Heart right ventricle (tissue), 16 donors: ENCODE measurements around the gene KIF26B. TPM values are rescaled to one million over a fixed set of nuclear protein-coding genes. Genes with fewer than 3 reads are reported as not detected.

ENCODE experiments used
- ATAC-seq, 8 donors: fragments of 200-7000 bp; cut with Tn5 transposase; one replicate each; pipeline ENCODE4 v1.9.1; 2020; ENCODE audit warnings: mild to moderate bottlenecking in 8 of 8, moderate library complexity in 8 of 8, moderate number of reproducible peaks in 1 of 8
- DNase-seq, 2 donors: peaks; one replicate each; pipeline ENCODE4 v3.0.0-alpha.2; 2020
- H3K27ac ChIP-seq, 10 donors: fragments of 200-600 bp; sonication (generic) in 2 of 10; one replicate each; pipeline versions ENCODE4 v1.5.0 to v1.8.0; 2020 to 2022; ENCODE audit warnings: mild to moderate bottlenecking in 3 of 10
- H3K27me3 ChIP-seq, 7 donors: fragments of 200-600 bp; one replicate each; pipeline ENCODE4 v1.8.0; 2021 to 2022; ENCODE audit warnings: mild to moderate bottlenecking in 2 of 7
- H3K36me3 ChIP-seq, 9 donors: fragments of 200-600 bp; sonication (generic) in 1 of 9; one replicate each; pipeline versions ENCODE4 v1.5.0 to v1.8.0; 2020 to 2022; ENCODE audit warnings: mild to moderate bottlenecking in 2 of 9
- H3K4me1 ChIP-seq, 9 donors: fragments of 200-600 bp; sonication (generic) in 1 of 9; one replicate each; pipeline versions ENCODE4 v1.5.0 to v1.8.0; 2020 to 2022; ENCODE audit warnings: mild to moderate bottlenecking in 4 of 9
- H3K4me3 ChIP-seq, 10 donors: fragments of 200-600 bp; sonication (generic) in 2 of 10; one replicate each; pipeline versions ENCODE4 v1.5.0 to v1.8.0; 2020 to 2022; ENCODE audit warnings: mild to moderate bottlenecking in 7 of 10, moderate library complexity in 2 of 10
- H3K9me3 ChIP-seq, 11 donors: fragments of 200-600 bp in 10 of 11; sonication (generic) in 2 of 11; one replicate each; pipeline versions ENCODE4 v1.5.0 to v1.8.0; 2013 to 2022; ENCODE audit warnings: mild to moderate bottlenecking in 2 of 11, control low read depth in 1 of 11, moderate library complexity in 1 of 11
- CTCF ChIP-seq, 9 donors: fragments of 200-600 bp; sonication (generic) in 2 of 9; IDR thresholded peaks; one replicate each; pipeline versions ENCODE4 v1.5.0 to v1.8.0; 2021 to 2022; ENCODE audit warnings: antibody characterized with exemption in 9 of 9, mild to moderate bottlenecking in 5 of 9, moderate library complexity in 1 of 9
- WGBS, 2 donors: extraction: QIAGEN DNeasy Blood & Tissue Kit; methylation state at CpG; one replicate each; pipeline ENCODE4 v1.1.7; 2013; ENCODE audit warnings: inconsistent platforms in 1 of 2; 5-methylcytosine and 5-hydroxymethylcytosine counted together
- intact Hi-C, 10 donors: fragments of 100-400 bp; cut with DNase I; formaldehyde crosslinking; loops; one replicate each; pipeline versions ENCODE4 v1.11.1 to v1.14.2; 2022
- polyA plus RNA-seq, 2 donors: library from polyadenylated mRNA; stranded (reverse); fragments of 200-250 nt; gene quantifications; one replicate each; pipeline ENCODE4 v1.2.3, GENCODE V29; 2013
- total RNA-seq, 10 donors: library from RNA; stranded (reverse); fragmentation: NEBNext Ultra II Directional in 3 of 10; extraction: Animal tissue kit (Norgen Biotek cat#: 25700) in 3 of 10; gene quantifications; one replicate each; pipeline versions ENCODE4 v1.2.1 to v1.2.4, GENCODE V29; 2021 to 2023
- donor health status: Arrhythmogenic right ventricular cardiomyopathy.
- donor health status: ischemic (EF 13 %, LVEDD 7.1; RV severe dilation, severe dysfunction).
- donor health status: healthy with polysubstance abuse.
- donor health status: DM: no; HTN: yes; CAD: no.
- donor health status: DM: no; HTN: no; CAD: no.
- donor health status: ischemic (EF 25% LVEDD 6.9; RV normal size, moderate dysfunction).
- donor health status: ischemic (EF 25% LVEDD 5.7; RV mildly dilated, moderate dysfunction).
- donor health status: healthy.
- donor health status: DM: yes; HTN: yes; CAD: no.
- donor health status: Ischemic cardiomyopathy.
- donor health status: ischemic (EF 35%, LVEDD 5.7; RV mildly dilated, moderate dysfunction).
- donor health status: nonischemic (EF 11% LVEDD 7.7; RV severe dilation, severe dysfunction).
- donor health status: DM: yes; HTN: yes; CAD: no.
- donor health status: PGD.
- donor health status: ischemic (EF 29% LVEDD 5.4; RV normal size, mild dysfunction).
- donor health status: nonischemic (EF 23%, LVEDD 6.1; RV moderate dilation, normal function).

The KIF26B gene
- total and polyA plus RNA-seq, 12 donors, result 0.66 to 8.8 (median 2.8) TPM

GRCh38 chr1:245537992-245538391 is 383.2 kb downstream of the KIF26B start:
- no peak overlapping the region for H3K27ac ChIP-seq
- no peaks in the 10 kb centered on the region for H3K4me1 ChIP-seq
- ATAC-seq (no peak), DNase-seq (no peak)
- TF ChIP-seq CTCF (IDR thresholded peaks at IDR 0.05), result no peak
- no peaks in the 10 kb centered on the region for H3K9me3 ChIP-seq
- no peak overlapping the region for H3K4me3 ChIP-seq
- WGBS, 2 donors, result 93 to 99% methylated on average over 3 of the region's 3 CpGs
- H3K27me3 ChIP-seq, result no peaks in the 10 kb centered on the region
- no peaks in the 10 kb centered on the region for H3K36me3 ChIP-seq
- intact Hi-C loops, result no loop called here

GRCh38 chr1:245538671-245539070 is 383.9 kb downstream of the KIF26B start:
- Histone ChIP-seq H3K27ac (no peak overlapping the region), H3K4me1 (no peaks in the 10 kb centered on the region), H3K27me3 (no peaks in the 10 kb centered on the region), H3K4me3 (no peak overlapping the region), H3K36me3 (no peaks in the 10 kb centered on the region), H3K9me3 (no peaks in the 10 kb centered on the region)
- WGBS, 2 donors, result 97 to 98% methylated on average over 3 of the region's 3 CpGs
- no peak for ATAC-seq
- DNase-seq, result no peak
- intact Hi-C loops, result no loop called here
- no peak for TF ChIP-seq CTCF (IDR thresholded peaks at IDR 0.05)

GRCh38 chr1:245541369-245541768 is 386.6 kb downstream of the KIF26B start:
- Histone ChIP-seq H3K9me3 (no peaks in the 10 kb centered on the region), H3K4me1 (no peaks in the 10 kb centered on the region), H3K27ac (no peak overlapping the region), H3K36me3 (no peaks in the 10 kb centered on the region), H3K27me3 (no peaks in the 10 kb centered on the region), H3K4me3 (no peak overlapping the region)
- WGBS, 2 donors, result 93 to 95% methylated on average over 14 of the region's 14 CpGs
- TF ChIP-seq CTCF (IDR thresholded peaks at IDR 0.05), result no peak
- no peak for ATAC-seq
- DNase-seq, result no peak
- intact Hi-C loops, result no loop called here

- intact Hi-C loops, result no loop called here
- ATAC-seq (no peak), DNase-seq (no peak)
- WGBS, 2 donors, result 97 to 98% methylated on average over 6 of the region's 6 CpGs
- TF ChIP-seq CTCF (IDR thresholded peaks at IDR 0.05), result no peak
- H3K27ac ChIP-seq, result no peak overlapping the region
- no peaks in the 10 kb centered on the region for H3K27me3 ChIP-seq
- no peaks in the 10 kb centered on the region for H3K4me1 ChIP-seq
- H3K4me3 ChIP-seq, result no peak overlapping the region
- H3K36me3 ChIP-seq, result no peaks in the 10 kb centered on the region
- H3K9me3 ChIP-seq, result no peaks in the 10 kb centered on the region
Measured at GRCh38 chr1:245542365-245542764, 387.6 kb downstream of the KIF26B start.

- Histone ChIP-seq H3K4me3 (no peak overlapping the region), H3K36me3 (no peaks in the 10 kb centered on the region), H3K27me3 (no peaks in the 10 kb centered on the region), H3K9me3 (no peaks in the 10 kb centered on the region), H3K27ac (no peak overlapping the region), H3K4me1 (peaks cover 0 to 4% (median 0%) of the 10 kb centered on the region in 9 donors)
- intact Hi-C loops, result no loop called here
- ATAC-seq (no peak), DNase-seq (no peak)
- 96 to 98% methylated on average over 5 of the region's 5 CpGs for WGBS, 2 donors
- TF ChIP-seq CTCF (IDR thresholded peaks at IDR 0.05), result no peak
Measured at GRCh38 chr1:245544236-245544635, 389.5 kb downstream of the KIF26B start.
